ENCODE results near the gene NECTIN4.

The NECTIN4 gene

GRCh38 chr1:161111527-161111926 lies 22.2 kb upstream of the NECTIN4 start:
- in situ Hi-C loops (cut with MboI; ENCODE audit: low sequenced_read_pairs, unreplicated experiment), result no loop called here
- TF ChIP-seq CTCF (IDR thresholded peaks at IDR 0.05; ENCODE audit: borderline replicate concordance, control extremely low read depth, extremely low read depth, insufficient read depth, missing control alignments), result no peak
- no peak for DNase-seq (ENCODE audit: low spot score)

- no peak for TF ChIP-seq CTCF (IDR thresholded peaks at IDR 0.05; ENCODE audit: borderline replicate concordance, control extremely low read depth, extremely low read depth, insufficient read depth, missing control alignments)
- in situ Hi-C loops (cut with MboI; ENCODE audit: low sequenced_read_pairs, unreplicated experiment), result no loop called here
- DNase-seq (ENCODE audit: low spot score), result no peak
These were observed 21.8 kb upstream of the NECTIN4 start for GRCh38 chr1:161111117-161111516.

GRCh38 chr1:161106431-161106830 lies 17.1 kb upstream of the NECTIN4 start:
- in situ Hi-C loops (cut with MboI; ENCODE audit: low sequenced_read_pairs, unreplicated experiment), result no loop called here
- TF ChIP-seq CTCF (IDR thresholded peaks at IDR 0.05; ENCODE audit: borderline replicate concordance, control extremely low read depth, extremely low read depth, insufficient read depth, missing control alignments), result no peak
- no peak for DNase-seq (ENCODE audit: low spot score)

- DNase-seq (ENCODE audit: low spot score), result no peak
- no peak for TF ChIP-seq CTCF (IDR thresholded peaks at IDR 0.05; ENCODE audit: borderline replicate concordance, control extremely low read depth, extremely low read depth, insufficient read depth, missing control alignments)
- in situ Hi-C loops (cut with MboI; ENCODE audit: low sequenced_read_pairs, unreplicated experiment), result no loop called here
These were observed 11.2 kb upstream of the NECTIN4 start for GRCh38 chr1:161100556-161100955.

GRCh38 chr1:161099090-161099802 lies 9.9 kb upstream of the NECTIN4 start:
- no peak for DNase-seq (ENCODE audit: low spot score)
- in situ Hi-C loops (cut with MboI; ENCODE audit: low sequenced_read_pairs, unreplicated experiment), result loop anchor here (10.0 kb wide), 1 partner anchor 104 kb away; no protein-coding TSS in a partner anchor
- TF ChIP-seq CTCF (IDR thresholded peaks at IDR 0.05; ENCODE audit: borderline replicate concordance, control extremely low read depth, extremely low read depth, insufficient read depth, missing control alignments), result no peak

GRCh38 chr1:161098210-161099068 lies 9.1 kb upstream of the NECTIN4 start, which contains the start of gene KLHDC9:
TSS of gene KLHDC9 (plus strand) at chr1:161098361. CDS start at chr1:161098536, 175 bp downstream.
- peak; percentile 96 for DNase-seq (ENCODE audit: low spot score)
- in situ Hi-C loops (cut with MboI; ENCODE audit: low sequenced_read_pairs, unreplicated experiment), result loop anchor here (10.0 kb wide), 1 partner anchor 104 kb away; no protein-coding TSS in a partner anchor
- no peak for TF ChIP-seq CTCF (IDR thresholded peaks at IDR 0.05; ENCODE audit: borderline replicate concordance, control extremely low read depth, extremely low read depth, insufficient read depth, missing control alignments)
